ENCODE measurements around the gene PEX6. TPM values are rescaled to one million over a fixed set of nuclear protein-coding genes. Genes with fewer than 3 reads are reported as not detected.
A peak's percentile ranks its signal among the peaks of the same experiment; 100 is the strongest.

The PEX6 gene
- total RNA-seq, 6 experiments from 2014 or later, result 20.3 to 31.7 (median 22.4) TPM

DNA sequence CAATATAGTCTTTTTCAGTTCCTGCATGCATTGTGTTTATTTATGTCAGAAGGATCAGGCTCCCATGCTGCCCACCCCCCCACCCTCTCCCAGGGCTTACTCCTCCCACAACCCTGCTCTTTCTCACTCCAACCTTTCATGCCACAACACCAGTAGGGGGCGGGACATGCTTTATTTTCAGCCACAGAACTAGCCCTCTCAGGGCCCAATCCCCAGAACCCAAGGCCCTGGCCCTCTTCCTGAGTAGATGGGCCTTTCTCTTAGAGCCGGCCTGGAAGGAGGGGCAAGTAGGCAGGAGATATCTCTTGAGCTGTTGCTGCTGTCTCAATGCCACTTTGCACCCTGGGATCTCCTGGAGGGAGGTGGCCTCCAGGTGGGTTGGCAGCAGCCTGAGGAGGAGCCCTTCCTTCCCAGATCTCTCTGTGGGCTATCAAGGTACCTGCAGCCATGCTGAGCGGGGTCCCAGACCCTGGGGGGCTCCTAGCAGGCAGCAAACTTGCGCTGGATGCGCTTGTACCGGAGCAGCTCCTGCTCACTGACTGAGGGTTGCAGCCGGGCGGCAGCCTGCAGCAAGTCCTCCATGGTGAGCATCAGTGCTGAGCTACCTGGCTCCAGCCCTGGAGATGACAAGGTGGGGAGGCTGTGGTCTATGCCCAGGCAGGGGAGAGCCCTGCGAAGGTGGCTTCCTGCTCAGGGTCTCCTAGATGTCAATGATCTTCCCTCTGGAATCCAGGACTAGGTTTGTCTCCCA is 15.0 kb downstream of the PEX6 start:
- Mint-ChIP-seq H3K4me3 (no peak overlapping the region), H3K36me3 (ENCODE audit: low read depth) (peaks cover 13% of the 10 kb centered on the region), H3K4me1 (ENCODE audit: low read depth) (peaks cover 29% of the 10 kb centered on the region), H3K9me3 (no peaks in the 10 kb centered on the region), H3K27me3 (ENCODE audit: insufficient read depth) (peaks cover 2% of the 10 kb centered on the region), H3K27ac (no peak overlapping the region)
- TF ChIP-seq, protein P1, sequence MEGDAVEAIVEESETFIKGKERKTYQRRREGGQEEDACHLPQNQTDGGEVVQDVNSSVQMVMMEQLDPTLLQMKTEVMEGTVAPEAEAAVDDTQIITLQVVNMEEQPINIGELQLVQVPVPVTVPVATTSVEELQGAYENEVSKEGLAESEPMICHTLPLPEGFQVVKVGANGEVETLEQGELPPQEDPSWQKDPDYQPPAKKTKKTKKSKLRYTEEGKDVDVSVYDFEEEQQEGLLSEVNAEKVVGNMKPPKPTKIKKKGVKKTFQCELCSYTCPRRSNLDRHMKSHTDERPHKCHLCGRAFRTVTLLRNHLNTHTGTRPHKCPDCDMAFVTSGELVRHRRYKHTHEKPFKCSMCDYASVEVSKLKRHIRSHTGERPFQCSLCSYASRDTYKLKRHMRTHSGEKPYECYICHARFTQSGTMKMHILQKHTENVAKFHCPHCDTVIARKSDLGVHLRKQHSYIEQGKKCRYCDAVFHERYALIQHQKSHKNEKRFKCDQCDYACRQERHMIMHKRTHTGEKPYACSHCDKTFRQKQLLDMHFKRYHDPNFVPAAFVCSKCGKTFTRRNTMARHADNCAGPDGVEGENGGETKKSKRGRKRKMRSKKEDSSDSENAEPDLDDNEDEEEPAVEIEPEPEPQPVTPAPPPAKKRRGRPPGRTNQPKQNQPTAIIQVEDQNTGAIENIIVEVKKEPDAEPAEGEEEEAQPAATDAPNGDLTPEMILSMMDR (IDR thresholded peaks at IDR 0.05), result peak; percentile 68
- DNase-seq, result peak; percentile 30

DNA sequence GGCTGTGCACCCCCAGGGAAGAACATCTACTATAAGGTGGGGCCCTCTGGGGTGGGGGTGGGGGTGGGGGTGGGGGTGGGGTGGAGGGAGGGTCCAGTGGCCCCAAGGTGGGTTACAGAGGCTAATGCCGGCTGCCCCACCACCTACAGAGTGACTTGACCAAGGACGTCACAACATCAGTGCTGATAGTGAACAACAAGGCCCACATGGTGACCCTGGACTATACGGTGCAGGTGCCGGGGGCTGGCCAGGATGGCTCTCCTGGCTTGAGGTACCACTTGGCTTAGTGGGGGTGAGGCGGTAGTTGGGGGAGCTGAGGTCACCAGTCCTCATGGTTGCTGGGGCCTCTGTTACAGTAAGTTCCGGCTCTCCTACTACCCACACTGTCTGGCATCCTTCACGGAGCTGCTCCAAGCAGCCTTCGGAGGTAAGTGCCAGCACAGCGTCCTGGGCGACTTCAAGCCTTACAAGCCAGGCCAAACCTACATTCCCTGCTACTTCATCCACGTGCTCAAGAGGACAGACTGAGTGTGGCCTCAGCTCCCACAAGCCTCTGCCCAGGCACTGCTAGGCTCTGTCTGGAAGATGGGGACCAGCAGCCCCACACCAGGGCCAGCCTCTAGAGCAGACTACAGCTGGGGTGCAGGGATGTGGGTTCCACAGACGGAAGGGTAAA is 15.7 kb downstream of the PEX6 start:
- Mint-ChIP-seq H3K36me3 (ENCODE audit: low read depth) (peaks cover 13% of the 10 kb centered on the region), H3K4me3 (no peak overlapping the region), H3K9me3 (no peaks in the 10 kb centered on the region), H3K27me3 (ENCODE audit: insufficient read depth) (peaks cover 2% of the 10 kb centered on the region), H3K4me1 (ENCODE audit: low read depth) (peaks cover 29% of the 10 kb centered on the region), H3K27ac (no peak overlapping the region)
- TF ChIP-seq, protein P1 (IDR thresholded peaks at IDR 0.05), result no peak
- no peak for DNase-seq

GRCh38 chr6:42962502-42963178 is 16.3 kb downstream of the PEX6 start:
- H3K36me3 Mint-ChIP-seq (ENCODE audit: low read depth), result peaks cover 13% of the 10 kb centered on the region
- H3K4me3 Mint-ChIP-seq, result no peak overlapping the region
- H3K9me3 Mint-ChIP-seq, result no peaks in the 10 kb centered on the region
- peaks cover 29% of the 10 kb centered on the region for H3K4me1 Mint-ChIP-seq (ENCODE audit: low read depth)
- TF ChIP-seq, protein P1 (IDR thresholded peaks at IDR 0.05), result no peak
- peaks cover 2% of the 10 kb centered on the region for H3K27me3 Mint-ChIP-seq (ENCODE audit: insufficient read depth)
- no peak for DNase-seq
- H3K27ac Mint-ChIP-seq, result no peak overlapping the region

- DNase-seq, result no peak
- peaks cover 13% of the 10 kb centered on the region for H3K36me3 Mint-ChIP-seq (ENCODE audit: low read depth)
- no peak overlapping the region for H3K27ac Mint-ChIP-seq
- no peak overlapping the region for H3K4me3 Mint-ChIP-seq
- H3K4me1 Mint-ChIP-seq (ENCODE audit: low read depth), result peaks cover 29% of the 10 kb centered on the region
- H3K9me3 Mint-ChIP-seq, result no peaks in the 10 kb centered on the region
- TF ChIP-seq, protein P1 (IDR thresholded peaks at IDR 0.05), result no peak
- H3K27me3 Mint-ChIP-seq (ENCODE audit: insufficient read depth), result peaks cover 2% of the 10 kb centered on the region
Observed at GRCh38 chr6:42962096-42962495, 16.9 kb downstream of the PEX6 start.

DNA sequence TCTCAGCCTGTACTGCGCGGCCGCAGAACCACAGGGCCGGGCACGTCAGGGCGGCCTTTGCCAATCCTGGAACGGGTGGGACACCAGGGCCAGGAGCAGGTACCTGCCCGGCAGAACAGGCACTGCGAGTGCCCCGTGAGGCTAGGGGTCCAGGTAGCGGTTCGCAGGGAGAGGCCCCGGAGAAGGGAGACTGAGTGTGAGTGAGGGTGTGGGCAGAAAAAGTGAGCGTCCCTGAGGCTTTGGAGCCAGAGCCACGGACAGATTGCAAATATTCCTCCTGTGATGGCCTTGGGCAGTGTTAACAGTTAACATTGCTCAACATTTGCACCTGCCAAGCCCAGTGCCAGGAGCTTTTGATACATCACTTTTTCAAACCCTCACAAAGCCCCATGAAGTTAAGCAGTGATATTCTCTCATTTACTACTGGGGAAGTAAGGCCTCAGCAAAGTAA is 17.9 kb downstream of the PEX6 start:
- no peak for DNase-seq
- Mint-ChIP-seq H3K27ac (no peak overlapping the region), H3K9me3 (no peaks in the 10 kb centered on the region), H3K4me3 (peak overlapping the region; percentile 76; the same call in 1 of the 2 replicates), H3K36me3 (ENCODE audit: low read depth) (peaks cover 13% of the 10 kb centered on the region), H3K4me1 (ENCODE audit: low read depth) (peaks cover 29% of the 10 kb centered on the region), H3K27me3 (ENCODE audit: insufficient read depth) (peaks cover 2% of the 10 kb centered on the region; the same call in 1 of the 2 replicates)
- TF ChIP-seq, protein P1 (IDR thresholded peaks at IDR 0.05), result no peak
